Measurements from ENCODE around the gene CCSER2. TPM values are rescaled to one million over a fixed set of nuclear protein-coding genes. Genes with fewer than 3 reads are reported as not detected.
"Not testable (repeated sequence)": the region's sequence is repeated elsewhere in the genome, so short reads cannot be mapped to it uniquely, and the experiment has no call there.

CCSER2 gene
- total RNA-seq, 4 donors from 2014 or later: 26.4 to 48.3 (median 31.7) TPM

DNA sequence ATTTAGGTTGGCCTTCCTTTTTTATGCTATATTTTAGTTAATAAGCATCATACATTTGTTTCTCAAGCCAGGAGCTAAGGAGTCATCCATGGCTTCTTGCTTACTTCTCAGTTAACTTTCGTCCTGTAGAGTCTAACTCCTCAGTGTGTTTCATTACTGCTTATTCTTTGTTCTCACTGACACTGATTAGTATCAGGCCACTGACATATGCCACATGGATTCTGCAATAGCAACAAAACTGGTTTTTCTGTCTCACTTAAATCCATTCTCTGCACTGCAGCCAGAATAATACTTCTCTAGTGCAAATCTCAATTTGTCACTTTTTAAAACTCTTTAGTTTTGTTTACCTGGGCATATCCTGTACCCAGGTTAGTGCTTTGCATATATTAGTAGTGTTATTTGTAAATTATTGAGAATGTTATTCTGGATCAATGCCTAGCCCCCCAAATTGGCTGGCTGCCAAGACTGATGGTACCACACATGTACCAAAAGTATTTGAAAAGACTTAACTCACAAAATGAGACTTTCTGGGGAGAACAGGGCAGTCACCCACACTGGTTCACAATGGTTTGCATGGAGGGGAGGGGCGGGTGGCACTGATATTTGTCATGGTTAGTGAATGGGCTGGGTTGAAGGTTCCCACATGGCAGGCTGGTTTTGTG is 79.1 kb downstream of the CCSER2 start:
- TF ChIP-seq, protein P1, sequence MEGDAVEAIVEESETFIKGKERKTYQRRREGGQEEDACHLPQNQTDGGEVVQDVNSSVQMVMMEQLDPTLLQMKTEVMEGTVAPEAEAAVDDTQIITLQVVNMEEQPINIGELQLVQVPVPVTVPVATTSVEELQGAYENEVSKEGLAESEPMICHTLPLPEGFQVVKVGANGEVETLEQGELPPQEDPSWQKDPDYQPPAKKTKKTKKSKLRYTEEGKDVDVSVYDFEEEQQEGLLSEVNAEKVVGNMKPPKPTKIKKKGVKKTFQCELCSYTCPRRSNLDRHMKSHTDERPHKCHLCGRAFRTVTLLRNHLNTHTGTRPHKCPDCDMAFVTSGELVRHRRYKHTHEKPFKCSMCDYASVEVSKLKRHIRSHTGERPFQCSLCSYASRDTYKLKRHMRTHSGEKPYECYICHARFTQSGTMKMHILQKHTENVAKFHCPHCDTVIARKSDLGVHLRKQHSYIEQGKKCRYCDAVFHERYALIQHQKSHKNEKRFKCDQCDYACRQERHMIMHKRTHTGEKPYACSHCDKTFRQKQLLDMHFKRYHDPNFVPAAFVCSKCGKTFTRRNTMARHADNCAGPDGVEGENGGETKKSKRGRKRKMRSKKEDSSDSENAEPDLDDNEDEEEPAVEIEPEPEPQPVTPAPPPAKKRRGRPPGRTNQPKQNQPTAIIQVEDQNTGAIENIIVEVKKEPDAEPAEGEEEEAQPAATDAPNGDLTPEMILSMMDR (IDR thresholded peaks at IDR 0.05): no peak
- no peak for TF ChIP-seq POLR2A (IDR thresholded peaks at IDR 0.05)
- intact Hi-C loops (cut with DNase I): no loop called here
- Histone ChIP-seq H3K4me1 (peaks cover 0 to 31% (median 6%) of the 10 kb centered on the region in 3 donors), H3K9me3 (peaks cover 0 to 6% (median 4%) of the 10 kb centered on the region in 3 donors), H3K4me3 (no peak overlapping the region), H3K36me3 (no peaks in the 10 kb centered on the region), H3K27me3 (no peaks in the 10 kb centered on the region), H3K27ac (peak overlapping the region in 2 of 4 donors; percentile 55 to 59)
- DNase-seq: no peak
- WGBS, 2 donors: 54 to 77% methylated on average over 2 of the region's 2 CpGs

DNA sequence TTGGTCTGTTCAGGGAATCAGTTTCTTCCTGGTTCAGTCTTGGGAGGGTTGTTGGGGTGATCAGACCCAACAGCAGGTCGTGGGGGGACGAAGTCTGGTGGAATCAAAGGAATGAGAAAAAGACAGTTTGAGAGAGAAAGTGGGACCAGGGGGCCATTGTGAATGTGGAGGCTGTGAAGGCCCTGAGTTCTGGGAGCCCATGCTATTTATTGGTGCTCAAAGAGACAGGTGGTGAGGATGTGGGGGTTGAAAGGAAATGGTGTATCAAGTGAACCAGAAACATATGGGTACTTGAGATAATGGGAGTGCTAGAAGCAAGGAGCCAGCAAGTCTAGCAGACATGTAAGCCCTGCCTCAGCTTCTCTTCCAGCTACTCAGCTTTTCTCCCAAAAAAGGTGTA is 84.1 kb downstream of the CCSER2 start:
- TF ChIP-seq, protein P1 (IDR thresholded peaks at IDR 0.05): no peak
- no peak for TF ChIP-seq POLR2A (IDR thresholded peaks at IDR 0.05)
- DNase-seq: no peak
- Histone ChIP-seq H3K9me3 (peaks cover 0 to 24% (median 12%) of the 10 kb centered on the region in 3 donors), H3K36me3 (peaks cover 0 to 7% (median 0%) of the 10 kb centered on the region in 3 donors), H3K27ac (no peak overlapping the region), H3K4me1 (peaks cover 0 to 22% (median 0%) of the 10 kb centered on the region in 3 donors), H3K27me3 (no peaks in the 10 kb centered on the region), H3K4me3 (no peak overlapping the region)
- 94 to 100% methylated on average over 2 of the region's 2 CpGs for WGBS, 2 donors
- intact Hi-C loops (cut with DNase I): no loop called here

DNA sequence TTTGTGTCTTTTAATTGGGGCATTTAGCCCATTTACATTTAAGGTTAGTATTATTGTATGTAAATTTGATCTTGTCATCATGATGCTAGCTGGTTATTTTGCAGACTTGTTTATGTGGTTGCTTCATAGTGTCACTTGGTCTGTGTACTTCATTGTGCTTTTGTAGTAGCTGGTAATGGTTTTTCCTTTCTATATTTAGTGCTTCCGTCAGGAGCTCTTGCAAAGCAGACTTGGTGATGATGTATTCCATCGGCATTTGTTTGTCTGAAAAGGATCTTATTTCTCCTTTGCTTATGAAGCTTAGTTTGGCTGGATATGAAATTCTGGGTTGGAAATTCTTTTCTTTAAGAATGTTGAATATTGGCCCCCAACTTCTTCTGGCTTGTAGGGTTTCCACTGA is 85.7 kb downstream of the CCSER2 start:
- H3K36me3 ChIP-seq; H3K4me1 ChIP-seq; intact Hi-C loops (cut with DNase I); DNase-seq; H3K4me3 ChIP-seq; H3K27ac ChIP-seq; H3K27me3 ChIP-seq: not testable (repeated sequence)
- peaks cover 0 to 24% (median 12%) of the 10 kb centered on the region in 3 donors for H3K9me3 ChIP-seq
- 85 to 96% methylated on average over 2 of the region's 2 CpGs for WGBS, 2 donors

DNA sequence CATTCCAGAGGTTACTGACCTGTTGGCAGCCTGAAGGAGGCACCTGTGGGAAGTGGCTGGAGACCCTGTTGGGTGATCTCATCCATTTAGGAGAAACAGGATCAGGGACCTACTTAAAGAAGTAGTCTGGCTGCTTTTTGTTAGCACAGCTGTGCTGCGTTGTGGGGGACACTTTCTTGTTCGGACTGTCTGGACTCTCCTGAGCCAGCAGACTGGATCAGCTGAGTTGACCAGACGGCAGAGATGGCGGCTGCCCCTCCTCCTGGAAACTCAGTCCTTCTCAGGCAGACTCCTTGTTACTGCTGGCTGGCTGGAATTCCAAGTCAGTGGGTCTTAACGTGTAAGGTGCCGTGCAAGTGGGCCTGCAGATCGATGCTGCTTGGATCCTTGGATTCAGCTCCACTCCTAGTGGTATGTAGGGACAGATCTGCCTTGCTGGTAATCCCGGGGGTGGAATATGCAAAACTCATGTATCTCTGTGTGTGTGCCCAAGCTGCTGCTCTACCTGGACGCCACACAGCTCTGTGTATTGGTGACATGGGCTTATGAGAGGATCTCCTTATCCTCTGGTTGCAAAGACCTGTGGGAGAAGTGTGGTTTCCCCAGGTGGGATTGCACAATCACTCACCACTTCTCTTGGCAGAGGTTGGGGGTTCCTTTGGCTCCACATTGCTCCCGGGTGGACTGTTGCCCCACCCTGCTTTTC is 87.3 kb downstream of the CCSER2 start:
- peaks cover 0 to 7% (median 0%) of the 10 kb centered on the region in 3 donors for H3K36me3 ChIP-seq
- H3K27ac ChIP-seq: no peak overlapping the region
- TF ChIP-seq, protein P1 (IDR thresholded peaks at IDR 0.05): no peak
- no peak for TF ChIP-seq POLR2A (IDR thresholded peaks at IDR 0.05)
- H3K9me3 ChIP-seq: peaks cover 0 to 24% (median 12%) of the 10 kb centered on the region in 3 donors
- no peak overlapping the region for H3K4me3 ChIP-seq
- DNase-seq: no peak
- no peaks in the 10 kb centered on the region for H3K27me3 ChIP-seq
- H3K4me1 ChIP-seq: peaks cover 0 to 9% (median 0%) of the 10 kb centered on the region in 3 donors
- intact Hi-C loops (cut with DNase I): no loop called here
- 77 to 83% methylated on average over 4 to 6 of the region's 10 CpGs for WGBS, 2 donors

DNA sequence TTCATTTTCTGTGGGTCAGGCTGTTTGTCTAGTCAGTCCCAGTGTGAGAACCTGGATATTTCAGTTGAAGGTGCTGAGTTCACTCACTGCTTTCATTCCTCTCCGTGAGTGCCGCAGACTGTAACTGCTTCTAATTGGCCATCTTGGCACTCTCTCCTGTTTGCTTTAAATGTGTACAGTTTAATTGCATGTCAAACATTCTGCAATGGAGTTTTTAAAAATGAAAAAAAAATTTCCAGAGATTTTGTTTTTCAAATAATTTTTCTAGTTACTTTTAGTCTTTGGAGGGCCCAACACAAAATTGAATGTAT is 87.8 kb downstream of the CCSER2 start:
- H3K9me3 ChIP-seq: peaks cover 0 to 24% (median 12%) of the 10 kb centered on the region in 3 donors
- no peak for TF ChIP-seq POLR2A (IDR thresholded peaks at IDR 0.05)
- TF ChIP-seq, protein P1 (IDR thresholded peaks at IDR 0.05): no peak
- WGBS, 2 donors: 93 to 95% methylated on average over 2 of the region's 2 CpGs
- intact Hi-C loops (cut with DNase I): no loop called here
- no peaks in the 10 kb centered on the region for H3K27me3 ChIP-seq
- H3K36me3 ChIP-seq: peaks cover 0 to 12% (median 0%) of the 10 kb centered on the region in 3 donors
- peaks cover 0 to 9% (median 0%) of the 10 kb centered on the region in 3 donors for H3K4me1 ChIP-seq
- H3K4me3 ChIP-seq: no peak overlapping the region
- no peak overlapping the region for H3K27ac ChIP-seq
- no peak for DNase-seq

All from esophagus squamous epithelium (tissue), 5 donors.